Measurements from ENCODE around the gene GAA.
"Not testable (repeated sequence)": the region's sequence is repeated elsewhere in the genome, so short reads cannot be mapped to it uniquely, and the experiment has no call there.

Gene GAA

GRCh38 chr17:80086616-80087015 lies 14.8 kb upstream of the GAA start:
- Mint-ChIP-seq H3K36me3 (ENCODE audit: low read depth) (peaks cover 9% of the 10 kb centered on the region), H3K27ac (no peak overlapping the region), H3K9me3 (no peaks in the 10 kb centered on the region), H3K4me3 (no peak overlapping the region), H3K4me1 (no peaks in the 10 kb centered on the region), H3K27me3 (ENCODE audit: low read depth) (peaks cover 3% of the 10 kb centered on the region)
- no peak for TF ChIP-seq CTCF (IDR thresholded peaks at IDR 0.05; ENCODE audit: unreplicated experiment in 3 of 3)

- peaks cover 3% of the 10 kb centered on the region for H3K27me3 Mint-ChIP-seq (ENCODE audit: low read depth)
- no peak overlapping the region for H3K4me3 Mint-ChIP-seq
- H3K9me3 Mint-ChIP-seq = no peaks in the 10 kb centered on the region
- H3K27ac Mint-ChIP-seq = no peak overlapping the region
- peaks cover 10% of the 10 kb centered on the region for H3K36me3 Mint-ChIP-seq (ENCODE audit: low read depth)
- no peak for TF ChIP-seq CTCF (IDR thresholded peaks at IDR 0.05; ENCODE audit: unreplicated experiment in 3 of 3)
- no peaks in the 10 kb centered on the region for H3K4me1 Mint-ChIP-seq
Measured at GRCh38 chr17:80087346-80088265, 13.8 kb upstream of the GAA start.

GRCh38 chr17:80089762-80090161 lies 11.6 kb upstream of the GAA start:
- peaks cover 10% of the 10 kb centered on the region for H3K36me3 Mint-ChIP-seq (ENCODE audit: low read depth)
- H3K4me3 Mint-ChIP-seq = no peak overlapping the region
- H3K27me3 Mint-ChIP-seq (ENCODE audit: low read depth) = peaks cover 3% of the 10 kb centered on the region

GRCh38 chr17:80090164-80090563 lies 11.2 kb upstream of the GAA start:
- H3K9me3 Mint-ChIP-seq; H3K27ac Mint-ChIP-seq; H3K4me3 Mint-ChIP-seq; H3K4me1 Mint-ChIP-seq; H3K27me3 Mint-ChIP-seq (ENCODE audit: low read depth): not testable (repeated sequence)
- H3K36me3 Mint-ChIP-seq (ENCODE audit: low read depth) = peaks cover 10% of the 10 kb centered on the region

More at GRCh38 chr17:80089762-80090161, 11.6 kb upstream of the GAA start:
- no peaks in the 10 kb centered on the region for H3K4me1 Mint-ChIP-seq
- TF ChIP-seq CTCF (IDR thresholded peaks at IDR 0.05; ENCODE audit: unreplicated experiment in 3 of 3) = no peak
- no peak overlapping the region for H3K27ac Mint-ChIP-seq
- no peaks in the 10 kb centered on the region for H3K9me3 Mint-ChIP-seq

GRCh38 chr17:80091376-80091775 lies 10.0 kb upstream of the GAA start:
- Mint-ChIP-seq H3K36me3 (ENCODE audit: low read depth) (peaks cover 10% of the 10 kb centered on the region), H3K27me3 (ENCODE audit: low read depth) (no peaks in the 10 kb centered on the region), H3K4me3 (no peak overlapping the region), H3K4me1 (no peaks in the 10 kb centered on the region), H3K9me3 (no peaks in the 10 kb centered on the region), H3K27ac (no peak overlapping the region)
- TF ChIP-seq CTCF (IDR thresholded peaks at IDR 0.05; ENCODE audit: unreplicated experiment in 3 of 3) = no peak

- peaks cover 6% of the 10 kb centered on the region for H3K27me3 Mint-ChIP-seq (ENCODE audit: low read depth)
- TF ChIP-seq CTCF (IDR thresholded peaks at IDR 0.05; ENCODE audit: unreplicated experiment in 3 of 3) = no peak
- no peaks in the 10 kb centered on the region for H3K9me3 Mint-ChIP-seq
- H3K4me1 Mint-ChIP-seq = peaks cover 12% of the 10 kb centered on the region
- no peak overlapping the region for H3K4me3 Mint-ChIP-seq
- no peak overlapping the region for H3K27ac Mint-ChIP-seq
- H3K36me3 Mint-ChIP-seq (ENCODE audit: low read depth) = peaks cover 10% of the 10 kb centered on the region
Measured at GRCh38 chr17:80092959-80093358, 8.4 kb upstream of the GAA start.
